ENCODE measurements around the gene GSC2. TPM values are rescaled to one million over a fixed set of nuclear protein-coding genes. Genes with fewer than 3 reads are reported as not detected.

GSC2 gene
- total and polyA plus RNA-seq, 2 of the 4 experiments (the other 2 are of a cell fraction), result not detected

DNA sequence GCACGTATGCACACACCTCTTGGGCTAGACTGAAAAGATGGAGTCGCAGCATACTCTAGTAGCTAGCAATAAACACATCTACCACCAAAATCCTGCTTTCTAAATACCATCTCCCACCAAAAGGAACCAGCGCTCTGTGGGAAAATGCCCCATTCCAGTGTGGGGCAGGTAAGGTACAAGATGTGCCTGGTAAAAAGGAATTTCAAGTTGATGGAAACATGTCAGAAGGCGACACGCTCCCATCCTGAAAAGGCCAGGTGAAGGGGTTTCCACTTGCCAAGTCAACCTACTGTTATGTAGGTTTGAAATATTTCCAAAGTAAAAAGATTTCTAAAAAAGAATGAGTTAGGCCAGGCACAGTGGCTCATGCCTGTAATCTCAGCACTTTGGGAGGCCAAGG is 36.7 kb downstream of the GSC2 start:
- no peak overlapping the region for H2BK20ac ChIP-seq (ENCODE audit: low read depth, low read length)
- no peak overlapping the region for H2AFZ ChIP-seq (replicated peaks; ENCODE audit: low read length, poor library complexity)
- peaks cover 6% of the 10 kb centered on the region for H3K4me1 ChIP-seq (ENCODE audit: control insufficient read depth, insufficient read depth, low read length)
- H2BK120ac ChIP-seq (ENCODE audit: low read depth, low read length), result no peak overlapping the region
- no peak overlapping the region for H3K4me2 ChIP-seq (ENCODE audit: low read depth, low read length)
- H3K14ac ChIP-seq (replicated peaks; ENCODE audit: low read depth, low read length), result no peak overlapping the region
- no peak overlapping the region for H2BK5ac ChIP-seq (ENCODE audit: low read depth, low read length, poor library complexity, severe bottlenecking)
- no peak overlapping the region for H3K23ac ChIP-seq (ENCODE audit: low read depth, low read length)
- in situ Hi-C loops (cut with MboI; ENCODE audit: low sequenced_read_pairs), result no loop called here
- H3K36me3 ChIP-seq (ENCODE audit: control insufficient read depth, insufficient read depth, low read length), result peaks cover 6% of the 10 kb centered on the region; the same call in 1 of the 2 replicates
- dilution Hi-C loops (cut with HindIII; ENCODE audit: low sequenced_read_pairs, unreplicated experiment), result no loop called here
- H3K27ac ChIP-seq (ENCODE audit: insufficient read depth, low read length), result no peak overlapping the region
- H3K27me3 ChIP-seq (ENCODE audit: control insufficient read depth, insufficient read depth, low read length), result no peaks in the 10 kb centered on the region
- H3K9me3 ChIP-seq (ENCODE audit: control insufficient read depth, insufficient read depth, low read length), result no peaks in the 10 kb centered on the region
- CTCF ChIA-PET, result no interaction called here
- DNase-seq (no peak), ATAC-seq (ENCODE audit: low read depth) (no peak)
- H2AK5ac ChIP-seq (ENCODE audit: low read depth, low read length), result no peak overlapping the region
- H3K56ac ChIP-seq (ENCODE audit: extremely low read depth, insufficient read depth, low read length), result no peak overlapping the region
- peaks cover 37% of the 10 kb centered on the region for H3K9me1 ChIP-seq (ENCODE audit: insufficient read depth, low read length)
- H4K20me1 ChIP-seq (ENCODE audit: insufficient read depth, low read length), result peaks cover 85% of the 10 kb centered on the region
- WGBS, 2 experiments (ENCODE audit: extremely low coverage in 2 of 2, insufficient read length in 1 of 2), result no CpG with 5 or more reads among the region's 5 CpGs
- no peak overlapping the region for H3K4ac ChIP-seq (ENCODE audit: low read depth, low read length)
- no peak overlapping the region for H4K8ac ChIP-seq (ENCODE audit: low read depth in 2 of 2, low read length in 2 of 2)
- H2AK9ac ChIP-seq (replicated peaks; ENCODE audit: low read depth, low read length, poor library complexity), result no peak overlapping the region
- peaks cover 37 to 80% of the 10 kb centered on the region in 2 experiments for H3K79me1 ChIP-seq (ENCODE audit: low read depth in 1 of 2, low read length in 2 of 2)
- TF ChIP-seq CEBPB (IDR thresholded peaks at IDR 0.05; ENCODE audit: low read depth, low read length) (no peak), BHLHE40 (IDR thresholded peaks at IDR 0.05; ENCODE audit: low read depth, low read length) (no peak)
- no peak overlapping the region for H4K5ac ChIP-seq (ENCODE audit: low read depth, low read length)
- intact Hi-C loops (cut with micrococcal nuclease), result no loop called here
- POLR2A ChIA-PET (ENCODE audit: unreplicated experiment), result no interaction called here
- no peak overlapping the region for H3K9ac ChIP-seq (ENCODE audit: low read depth, low read length)
- no peak overlapping the region for H4K91ac ChIP-seq (ENCODE audit: insufficient read depth, low read depth, low read length)
- BruUV-seq (replicated peaks), result no TSS peak
- no peak overlapping the region for H3K18ac ChIP-seq (ENCODE audit: low read depth, low read length)
- H2BK15ac ChIP-seq (ENCODE audit: low read depth, low read length), result no peak overlapping the region
- H3K4me3 ChIP-seq (ENCODE audit: insufficient read depth, low read depth, low read length), result no peak overlapping the region

Data from IMR-90 (cell line).